Motor neuron (in vitro differentiated cells): Measurements from ENCODE around the gene CPS1. TPM values are rescaled to one million over a fixed set of nuclear protein-coding genes. Genes with fewer than 3 reads are reported as not detected.

Source experiments
- ATAC-seq, 8 experiments: fragments of 200-7000 bp; cut with Tn5 transposase; replicated peaks in 6 of 8; 2 replicates each; pipeline ENCODE4 v1.8.0; 2021; ENCODE audit warnings: mild to moderate bottlenecking in 8 of 8, moderate library complexity in 8 of 8
- H3K27ac ChIP-seq, 2 donors: fragments of 250-450 bp; sonication (Bioruptor Pico); 2 replicates each; pipeline ENCODE4 v1.9.0; 2021; ENCODE audit warnings: antibody characterized with exemption in 2 of 2, mild to moderate bottlenecking in 2 of 2, moderate library complexity in 1 of 2
- H3K4me1 ChIP-seq, 2 donors: fragments of 250-450 bp; sonication (Bioruptor Pico); replicated peaks in 1 of 2; 2 replicates each; pipeline ENCODE4 v1.6.1; 2021; ENCODE audit warnings: antibody characterized with exemption in 2 of 2, mild to moderate bottlenecking in 2 of 2, moderate library complexity in 1 of 2
- H3K4me3 ChIP-seq, 5 donors: fragments of 250-450 bp; sonication (Bioruptor Pico); 2 replicates each; pipeline ENCODE4 v1.9.0; 2021; ENCODE audit warnings: antibody characterized with exemption in 5 of 5, mild to moderate bottlenecking in 5 of 5, moderate library complexity in 4 of 5
- WGBS, 10 experiments: fragments of 450-650 bp; shearing (Covaris generic); methylation state at CpG; one replicate each; pipeline ENCODE4 v1.0.0; 2022; 5-methylcytosine and 5-hydroxymethylcytosine counted together
- in situ Hi-C, 9 experiments: fragments of 400-800 bp; cut with MboI; loops; one replicate each; pipeline ENCODE4 v1.15.0; 2021; ENCODE audit warnings: low sequenced_read_pairs in 9 of 9, low pct_unique_long_range_greater_than_20kb in 2 of 9; ENCODE audit not compliant: unreplicated experiment in 9 of 9
- total RNA-seq, 8 experiments: library from RNA; unstranded; fragments of 300-600 nt; gene quantifications; 2 replicates each; pipeline versions ENCODE4 v1.2.3 to v1.2.4, GENCODE V29; 2022

The CPS1 gene
- total RNA-seq, 8 experiments from 2014 or later, result 2.1 to 451 (median 11.3) TPM

DNA sequence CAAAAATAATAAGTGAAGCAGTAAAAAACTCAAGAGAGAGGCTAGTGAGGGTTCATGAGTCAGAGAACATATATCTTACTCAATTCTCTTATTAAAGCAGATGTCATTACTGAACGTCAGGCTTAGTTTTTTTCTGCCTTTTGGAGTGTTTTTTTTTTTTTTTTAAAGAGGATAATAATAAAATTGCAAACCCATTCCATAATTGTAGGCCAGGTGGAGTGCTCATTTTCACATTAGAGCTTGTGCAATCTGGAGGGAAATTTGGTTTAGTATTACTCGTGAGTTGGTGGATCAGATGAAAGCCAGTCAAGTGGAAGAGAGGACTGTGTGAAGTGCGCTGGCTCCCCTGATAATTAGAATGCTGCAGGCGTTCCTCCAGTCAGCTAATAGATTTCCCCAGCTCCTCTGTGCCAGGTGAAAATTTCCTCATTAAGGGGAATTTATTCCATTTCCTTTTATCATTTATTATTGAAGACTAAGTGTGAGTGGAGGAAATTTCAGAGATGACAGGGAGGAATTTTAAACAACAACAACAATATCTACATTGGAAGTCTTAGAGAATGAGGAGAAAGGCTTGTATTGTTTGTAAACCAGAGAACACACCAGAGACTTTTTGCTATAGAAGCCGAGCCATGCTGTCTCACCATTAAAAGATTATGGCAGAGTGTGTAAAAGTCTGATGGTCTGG is 74.6 kb downstream of the CPS1 start:
- Histone ChIP-seq H3K27ac (no peak overlapping the region), H3K4me3 (no peak overlapping the region), H3K4me1 (peaks cover 9 to 21% of the 10 kb centered on the region in 2 donors)
- peak in 5 of 8 experiments; percentile 90 to 95 (median 93) for ATAC-seq
- WGBS, 10 experiments, result 0 to 75% (median 43%) methylated on average over 1 to 5 of the region's 5 CpGs
- in situ Hi-C loops, result no loop called here

DNA sequence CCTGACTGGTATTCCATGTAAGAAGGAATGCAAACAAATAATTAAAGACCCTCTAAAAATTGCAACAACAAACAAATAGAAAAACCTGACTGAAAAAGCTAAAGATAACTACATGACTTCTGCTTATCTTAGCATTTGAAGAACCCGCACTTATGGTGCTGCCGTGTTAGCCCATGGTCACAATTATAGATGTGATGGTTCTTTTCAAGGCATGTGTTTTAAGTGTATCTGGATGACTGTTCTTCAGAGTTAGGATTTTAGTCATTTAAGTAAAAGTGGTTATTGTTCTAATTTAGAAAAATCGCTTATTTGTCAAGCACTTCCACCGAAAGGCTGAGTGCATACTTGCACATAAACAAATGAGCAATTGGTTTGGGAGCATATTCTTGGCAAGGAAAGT is 77.3 kb downstream of the CPS1 start:
- peaks cover 9 to 30% of the 10 kb centered on the region in 2 donors for H3K4me1 ChIP-seq
- in situ Hi-C loops, result no loop called here
- WGBS, 10 experiments, result 50 to 100% (median 96%) methylated on average over 1 to 4 of the region's 4 CpGs; no CpG with 5 or more reads in 1 of the 10 experiments
- no peak for ATAC-seq
- H3K27ac ChIP-seq, result no peak overlapping the region
- no peak overlapping the region for H3K4me3 ChIP-seq

DNA sequence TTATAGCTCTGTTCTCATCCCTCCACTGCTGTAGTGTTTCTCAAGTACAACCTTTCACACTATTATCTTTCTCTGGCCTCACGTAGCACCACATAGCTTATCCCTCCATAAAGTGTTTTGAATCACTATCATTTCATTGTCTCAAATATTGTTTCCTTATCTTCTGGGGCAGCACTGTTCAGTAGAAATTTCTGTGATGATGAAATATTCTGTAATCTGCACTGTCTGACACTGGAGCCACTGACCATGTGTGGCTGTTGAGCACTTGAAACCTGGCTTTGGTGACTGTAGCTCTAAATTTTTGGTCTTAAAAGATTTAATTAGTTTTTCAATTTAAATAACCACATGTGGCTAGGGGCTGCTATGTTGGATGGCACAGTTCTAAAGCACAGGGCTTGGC is 78.9 kb downstream of the CPS1 start:
- WGBS, 10 experiments, result 42 to 100% (median 100%) methylated on average over 1 of the region's 1 CpG; no CpG with 5 or more reads in 3 of the 10 experiments
- Histone ChIP-seq H3K27ac (no peak overlapping the region), H3K4me1 (peaks cover 9 to 30% of the 10 kb centered on the region in 2 donors), H3K4me3 (no peak overlapping the region)
- in situ Hi-C loops, result no loop called here
- peak in 2 of 8 experiments; percentile 52 to 61 for ATAC-seq

DNA sequence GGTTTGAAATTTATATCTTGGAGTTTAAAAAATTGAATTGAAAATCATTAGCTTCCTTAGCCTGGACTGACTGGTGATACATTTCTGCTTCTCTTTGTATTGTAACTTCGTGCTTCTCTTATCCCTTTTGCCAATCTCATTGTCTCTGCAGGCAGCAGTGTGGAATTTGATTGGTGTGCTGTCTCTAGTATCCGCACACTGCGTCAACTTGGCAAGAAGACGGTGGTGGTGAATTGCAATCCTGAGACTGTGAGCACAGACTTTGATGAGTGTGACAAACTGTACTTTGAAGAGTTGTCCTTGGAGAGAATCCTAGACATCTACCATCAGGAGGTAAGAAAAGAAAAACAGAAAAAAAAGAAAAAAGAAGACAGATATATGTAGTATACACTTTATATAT is 85.9 kb downstream of the CPS1 start:
- WGBS, 10 experiments, result 33 to 100% (median 71%) methylated on average over 1 to 4 of the region's 4 CpGs
- ATAC-seq, result peak in 1 of 8 experiments; percentile 58
- in situ Hi-C loops, result no loop called here
- no peak overlapping the region for H3K4me3 ChIP-seq
- H3K4me1 ChIP-seq, result peaks cover 0 to 6% of the 10 kb centered on the region in 2 donors
- H3K27ac ChIP-seq, result no peak overlapping the region

DNA sequence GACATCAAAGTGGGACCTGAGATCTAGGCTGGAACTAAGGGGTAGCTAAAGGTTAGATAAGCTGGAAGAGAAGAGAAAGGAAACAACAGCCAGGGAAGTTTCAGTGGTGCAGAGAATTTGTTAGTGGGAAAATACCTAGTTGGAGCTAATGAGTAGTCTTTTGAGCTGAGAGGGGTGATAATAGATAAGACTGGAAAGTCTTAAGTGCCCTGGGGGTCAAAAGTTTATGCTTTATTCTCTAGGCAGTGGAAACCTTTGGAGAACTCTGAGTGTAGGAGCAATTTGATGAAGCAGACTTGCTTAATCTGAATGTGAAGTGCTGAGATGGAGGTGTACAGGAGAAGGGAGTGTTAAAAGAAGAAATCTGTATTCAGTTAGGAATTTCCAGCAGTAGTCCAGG is 90.8 kb downstream of the CPS1 start:
- no peaks in the 10 kb centered on the region for H3K4me1 ChIP-seq
- H3K4me3 ChIP-seq, result no peak overlapping the region
- in situ Hi-C loops, result no loop called here
- no peak for ATAC-seq
- H3K27ac ChIP-seq, result no peak overlapping the region

DNA sequence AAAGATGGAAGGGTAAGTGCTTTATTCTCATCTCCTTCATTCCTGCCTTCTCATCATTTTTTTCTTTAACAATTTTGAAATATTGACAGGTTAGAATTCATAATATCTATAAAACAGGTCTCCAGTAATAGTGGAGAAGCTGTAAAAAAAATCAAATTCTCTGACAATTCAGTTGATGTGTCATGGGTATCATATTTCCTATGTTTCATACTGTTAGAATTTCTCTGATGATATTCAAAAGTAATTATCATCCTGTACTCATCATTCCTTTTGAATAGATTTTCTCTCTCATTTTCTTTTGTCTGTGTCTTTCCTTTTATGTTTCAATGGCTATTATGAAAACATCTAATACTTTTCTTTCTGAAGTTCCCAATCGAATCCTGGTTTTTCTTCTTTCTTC is 97.7 kb downstream of the CPS1 start:
- in situ Hi-C loops, result no loop called here
- 9 to 100% (median 80%) methylated on average over 1 of the region's 1 CpG; no CpG with 5 or more reads in 1 of the 10 experiments for WGBS, 10 experiments
- peak in 1 of 8 experiments; percentile 60 for ATAC-seq

DNA sequence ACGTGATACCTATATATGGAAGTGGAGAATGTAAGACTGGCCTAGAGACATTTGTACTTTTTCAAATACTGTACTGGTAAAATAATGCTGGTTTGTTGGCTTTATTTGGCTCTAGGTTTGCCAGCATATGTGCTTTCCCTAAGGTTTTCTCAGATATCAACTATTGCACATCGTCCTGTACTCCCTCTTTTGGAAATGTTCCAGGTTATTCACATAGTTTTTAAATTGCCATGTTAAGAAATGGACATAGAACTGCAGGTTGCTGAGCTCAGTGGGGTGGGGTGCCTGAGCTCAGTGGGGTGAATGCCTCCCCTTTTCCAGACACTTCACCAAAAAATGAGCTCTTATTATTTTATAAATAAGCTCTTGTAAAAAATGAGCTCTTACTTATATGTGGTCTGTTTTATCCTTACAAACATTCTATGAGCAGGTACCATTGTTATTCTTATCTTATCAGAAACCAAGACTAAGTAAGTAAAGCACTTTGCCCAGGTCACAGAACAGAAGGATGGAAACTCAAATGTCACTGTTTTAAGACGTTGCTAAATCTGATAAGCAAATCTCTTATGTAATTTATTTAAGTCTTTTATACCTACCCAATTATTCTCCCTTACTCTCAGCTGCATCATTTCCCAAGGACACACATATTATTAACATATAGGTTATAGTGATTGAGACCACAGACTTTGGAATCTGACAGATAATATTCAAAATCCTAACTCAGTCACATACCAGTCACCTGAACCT is 99.0 kb downstream of the CPS1 start:
- Histone ChIP-seq H3K4me1 (no peaks in the 10 kb centered on the region), H3K27ac (no peak overlapping the region), H3K4me3 (no peak overlapping the region)
- in situ Hi-C loops, result no loop called here
- no peak for ATAC-seq
- WGBS, 10 experiments, result 7 to 88% (median 68%) methylated on average over 2 to 3 of the region's 3 CpGs; no CpG with 5 or more reads in 1 of the 10 experiments

More for the DNA sequence above, 97.7 kb downstream of the CPS1 start:
- Histone ChIP-seq H3K4me3 (no peak overlapping the region), H3K4me1 (no peaks in the 10 kb centered on the region), H3K27ac (no peak overlapping the region)

DNA sequence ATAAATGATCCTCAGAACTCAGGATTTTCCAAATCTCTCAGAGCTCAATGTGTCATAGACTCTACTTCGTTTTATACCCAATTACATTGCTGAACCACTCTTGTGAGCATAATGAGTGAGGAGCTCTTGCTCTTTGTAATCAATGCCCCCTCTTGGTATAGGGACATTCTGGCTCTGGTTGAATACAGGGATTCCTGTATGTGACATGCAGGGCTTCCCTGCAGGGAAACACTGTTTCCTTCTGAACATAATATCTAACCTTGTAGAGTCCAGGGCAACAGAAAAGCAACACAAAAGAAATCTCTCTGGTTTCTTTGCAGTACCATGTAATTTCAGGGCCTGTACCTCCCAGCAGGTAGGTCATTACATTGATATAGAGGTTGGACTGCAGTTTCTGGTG is 101.5 kb downstream of the CPS1 start:
- Histone ChIP-seq H3K4me1 (no peaks in the 10 kb centered on the region), H3K4me3 (no peak overlapping the region), H3K27ac (no peak overlapping the region)
- 78 to 100% (median 86%) methylated on average over 1 of the region's 1 CpG; no CpG with 5 or more reads in 5 of the 10 experiments for WGBS, 10 experiments
- in situ Hi-C loops, result no loop called here
- ATAC-seq, result no peak

DNA sequence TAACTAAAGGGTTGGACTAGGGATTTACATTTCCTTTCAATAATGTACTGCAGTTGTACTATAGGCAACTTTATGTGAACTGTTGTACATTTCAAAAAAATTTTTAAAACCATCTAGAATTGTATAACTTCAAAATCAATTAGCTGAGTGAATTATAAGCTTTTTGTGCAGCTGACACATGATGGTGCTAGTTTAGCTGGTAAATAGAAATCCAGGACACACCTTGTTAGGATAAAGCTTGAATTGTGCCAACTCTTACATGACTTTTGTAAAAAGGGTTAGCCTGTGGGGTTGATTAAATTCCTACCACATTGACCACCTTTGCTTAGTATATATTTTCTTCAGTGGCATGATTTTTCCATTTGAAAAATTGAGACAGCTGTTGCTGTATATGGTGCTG is 104.4 kb downstream of the CPS1 start:
- in situ Hi-C loops, result no loop called here
- ATAC-seq, result no peak
- no peak overlapping the region for H3K27ac ChIP-seq
- peaks cover 0 to 5% of the 10 kb centered on the region in 2 donors for H3K4me1 ChIP-seq
- no peak overlapping the region for H3K4me3 ChIP-seq

DNA sequence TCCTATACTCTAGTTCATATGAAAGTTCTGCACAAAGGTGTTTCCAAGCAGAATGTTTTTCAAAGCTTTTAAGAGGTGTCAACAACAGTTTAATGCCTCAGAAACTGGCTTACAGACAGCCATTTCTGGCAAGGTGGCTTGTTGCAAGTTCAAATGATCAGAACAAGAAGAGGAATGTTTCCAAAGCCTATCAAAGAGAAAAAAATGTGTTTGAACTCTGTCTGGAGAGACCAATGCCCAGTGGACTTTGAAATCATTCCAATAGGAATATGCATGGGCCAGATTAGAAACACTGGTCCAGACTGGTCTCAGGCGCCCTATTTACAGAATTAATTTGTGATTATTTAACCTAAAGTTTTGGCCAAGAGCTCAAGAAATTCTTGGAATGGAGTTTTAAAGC is 106.2 kb downstream of the CPS1 start:
- 33 to 100% (median 68%) methylated on average over 1 of the region's 1 CpG; no CpG with 5 or more reads in 4 of the 10 experiments for WGBS, 10 experiments
- no peak overlapping the region for H3K4me3 ChIP-seq
- H3K4me1 ChIP-seq, result peaks cover 0 to 5% of the 10 kb centered on the region in 2 donors
- in situ Hi-C loops, result no loop called here
- no peak overlapping the region for H3K27ac ChIP-seq
- no peak for ATAC-seq

DNA sequence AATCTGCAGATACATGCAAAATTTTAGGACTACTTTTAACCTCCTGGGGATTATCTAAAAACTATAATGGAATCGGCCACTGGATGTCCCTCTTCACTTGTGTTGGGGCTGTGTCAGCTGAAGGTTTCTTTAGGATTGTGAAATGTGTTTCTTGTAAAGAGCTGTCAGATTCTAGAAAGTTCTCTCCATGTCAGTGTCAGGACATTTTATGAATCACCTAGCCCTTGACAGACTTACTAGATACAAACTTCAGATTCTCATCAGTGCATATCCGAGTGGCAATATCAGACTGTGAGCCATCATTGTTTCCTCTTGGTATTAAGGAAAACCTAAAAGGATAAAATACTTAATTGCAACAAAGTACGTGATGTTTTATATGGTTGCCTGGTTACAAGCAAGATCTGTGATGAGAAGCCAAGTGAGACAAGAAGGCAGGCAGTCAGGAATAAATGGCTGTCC is 107.3 kb downstream of the CPS1 start:
- 18 to 81% (median 58%) methylated on average over 1 to 3 of the region's 3 CpGs for WGBS, 10 experiments
- in situ Hi-C loops, result no loop called here
- no peak overlapping the region for H3K27ac ChIP-seq
- ATAC-seq, result peak; percentile 46 to 92 (median 55)
- peaks cover 0 to 5% of the 10 kb centered on the region in 2 donors for H3K4me1 ChIP-seq
- H3K4me3 ChIP-seq, result no peak overlapping the region

DNA sequence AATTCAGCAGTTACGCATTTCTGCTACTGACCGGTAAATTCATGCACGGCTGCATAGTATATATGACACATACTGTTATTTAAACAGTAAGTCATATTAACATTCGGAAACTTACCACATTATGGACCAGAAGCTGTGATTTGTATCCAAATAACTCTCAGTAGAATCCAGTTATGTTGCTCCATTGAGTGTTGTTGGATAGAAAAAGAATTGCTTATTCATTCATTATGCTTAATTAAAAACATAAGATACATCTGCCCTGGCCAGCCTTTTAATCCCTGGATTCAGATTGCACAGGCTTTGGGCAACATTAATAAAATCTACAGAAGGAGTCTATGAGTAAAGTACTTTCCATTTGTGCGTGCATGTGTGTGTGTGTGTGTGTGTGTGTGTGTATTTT is 111.3 kb downstream of the CPS1 start:
- in situ Hi-C loops, result no loop called here
- Histone ChIP-seq H3K4me3 (no peak overlapping the region), H3K4me1 (peaks cover 2 to 5% of the 10 kb centered on the region in 2 donors), H3K27ac (no peak overlapping the region)
- WGBS, 10 experiments, result 12 to 97% (median 62%) methylated on average over 3 to 5 of the region's 5 CpGs; no CpG with 5 or more reads in 2 of the 10 experiments
- ATAC-seq, result peak in 1 of 8 experiments; percentile 47

DNA sequence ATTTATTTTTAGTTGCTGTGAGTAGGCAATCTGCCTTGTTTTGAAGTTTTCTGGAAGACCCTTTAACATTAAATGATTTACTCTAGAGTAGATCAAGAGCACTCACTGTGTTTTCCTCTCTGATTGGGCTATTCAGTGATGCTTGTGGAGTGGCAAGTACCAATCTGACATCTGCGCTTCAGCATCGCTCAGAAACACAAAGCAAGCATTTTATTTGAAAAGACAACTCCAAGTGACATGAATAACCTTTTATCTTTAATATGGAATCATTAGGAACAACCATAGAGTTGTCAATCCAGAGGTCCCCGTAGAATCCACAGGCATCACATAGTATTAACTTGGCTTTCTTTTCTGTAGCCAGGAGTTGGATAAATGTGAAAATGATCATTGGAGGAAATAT is 114.7 kb downstream of the CPS1 start:
- Histone ChIP-seq H3K4me3 (no peak overlapping the region), H3K4me1 (peaks cover 0 to 2% of the 10 kb centered on the region in 2 donors), H3K27ac (no peak overlapping the region)
- peak in 1 of 8 experiments; percentile 22 for ATAC-seq
- in situ Hi-C loops, result no loop called here
- 60 to 94% (median 88%) methylated on average over 2 to 3 of the region's 3 CpGs; no CpG with 5 or more reads in 3 of the 10 experiments for WGBS, 10 experiments
